ENCODE measurements around the gene RGS8. TPM values are rescaled to one million over a fixed set of nuclear protein-coding genes. Genes with fewer than 3 reads are reported as not detected.
A peak's percentile ranks its signal among the peaks of the same experiment; 100 is the strongest.

RGS8 gene
- total RNA-seq, 3 donors from 2014 or later: not detected

DNA sequence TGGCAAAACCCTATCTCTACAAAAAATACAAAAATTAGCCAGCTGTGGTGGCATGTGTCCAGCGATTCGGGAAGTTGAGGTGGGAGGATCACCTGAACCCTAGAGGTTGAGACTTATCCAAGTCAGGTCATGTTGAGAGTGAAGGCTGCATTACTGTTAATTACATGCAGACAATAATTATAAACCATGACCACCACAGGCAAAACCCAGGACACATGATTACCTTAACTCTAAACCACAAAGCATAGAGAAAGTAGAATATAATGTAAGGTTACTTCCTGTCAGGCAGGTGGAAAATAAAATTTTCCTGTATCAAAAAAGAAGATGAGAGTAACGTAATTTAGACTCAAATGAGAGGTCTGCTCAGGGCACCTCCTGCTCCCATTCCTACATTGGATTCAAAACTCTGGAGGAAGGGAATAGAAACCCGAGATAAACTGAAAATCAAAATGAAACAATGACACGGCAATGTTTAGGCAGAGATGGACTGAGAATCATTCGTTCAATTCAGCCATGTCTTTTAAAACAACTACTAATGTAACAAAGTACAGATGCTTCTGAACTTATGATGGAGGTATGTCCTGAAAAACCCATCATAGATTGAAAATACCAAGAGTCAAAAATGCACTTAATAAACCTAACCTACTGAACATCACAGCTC, 33.6 kb downstream of the RGS8 start:
- TF ChIP-seq POLR2AphosphoS5 (IDR thresholded peaks at IDR 0.05) (no peak), POLR2A (IDR thresholded peaks at IDR 0.05) (no peak)
- no peak overlapping the region for H3K27ac ChIP-seq
- DNase-seq (ENCODE audit: low spot score in 2 of 2): no peak
- H3K36me3 ChIP-seq: no peaks in the 10 kb centered on the region
- H3K4me3 ChIP-seq: no peak overlapping the region
- no peaks in the 10 kb centered on the region for H3K4me1 ChIP-seq
- intact Hi-C loops (cut with DNase I; ENCODE audit: low total_unique reads): no loop called here
- no peaks in the 10 kb centered on the region for H3K9me3 ChIP-seq
- no peaks in the 10 kb centered on the region for H3K27me3 ChIP-seq

DNA sequence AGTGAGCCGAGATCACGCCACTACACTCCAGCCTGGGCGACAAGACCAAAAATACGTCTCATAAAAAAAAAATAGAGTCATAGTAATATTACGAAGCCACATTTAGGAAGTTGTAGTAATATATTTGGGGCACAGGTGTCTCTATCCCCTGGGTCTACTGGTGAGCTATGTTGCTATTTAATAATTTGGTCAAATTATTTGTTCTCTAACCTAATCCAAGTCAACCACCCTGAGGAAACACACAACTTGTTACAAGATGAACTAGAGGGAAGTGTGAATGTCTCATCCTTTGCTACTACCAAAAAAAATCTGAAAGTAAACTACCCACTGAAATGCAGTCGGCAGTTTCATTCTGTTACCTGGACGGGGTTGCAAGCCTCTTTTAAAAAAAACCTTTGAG, 35.3 kb downstream of the RGS8 start:
- Histone ChIP-seq H3K9me3 (no peaks in the 10 kb centered on the region), H3K27ac (no peak overlapping the region), H3K36me3 (no peaks in the 10 kb centered on the region), H3K4me3 (no peak overlapping the region), H3K27me3 (no peaks in the 10 kb centered on the region), H3K4me1 (no peaks in the 10 kb centered on the region)
- TF ChIP-seq, protein P1, sequence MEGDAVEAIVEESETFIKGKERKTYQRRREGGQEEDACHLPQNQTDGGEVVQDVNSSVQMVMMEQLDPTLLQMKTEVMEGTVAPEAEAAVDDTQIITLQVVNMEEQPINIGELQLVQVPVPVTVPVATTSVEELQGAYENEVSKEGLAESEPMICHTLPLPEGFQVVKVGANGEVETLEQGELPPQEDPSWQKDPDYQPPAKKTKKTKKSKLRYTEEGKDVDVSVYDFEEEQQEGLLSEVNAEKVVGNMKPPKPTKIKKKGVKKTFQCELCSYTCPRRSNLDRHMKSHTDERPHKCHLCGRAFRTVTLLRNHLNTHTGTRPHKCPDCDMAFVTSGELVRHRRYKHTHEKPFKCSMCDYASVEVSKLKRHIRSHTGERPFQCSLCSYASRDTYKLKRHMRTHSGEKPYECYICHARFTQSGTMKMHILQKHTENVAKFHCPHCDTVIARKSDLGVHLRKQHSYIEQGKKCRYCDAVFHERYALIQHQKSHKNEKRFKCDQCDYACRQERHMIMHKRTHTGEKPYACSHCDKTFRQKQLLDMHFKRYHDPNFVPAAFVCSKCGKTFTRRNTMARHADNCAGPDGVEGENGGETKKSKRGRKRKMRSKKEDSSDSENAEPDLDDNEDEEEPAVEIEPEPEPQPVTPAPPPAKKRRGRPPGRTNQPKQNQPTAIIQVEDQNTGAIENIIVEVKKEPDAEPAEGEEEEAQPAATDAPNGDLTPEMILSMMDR (IDR thresholded peaks at IDR 0.05): no peak
- no peak for TF ChIP-seq POLR2A (IDR thresholded peaks at IDR 0.05)
- TF ChIP-seq POLR2AphosphoS5 (IDR thresholded peaks at IDR 0.05): no peak
- intact Hi-C loops (cut with DNase I; ENCODE audit: low total_unique reads): no loop called here
- no peak for DNase-seq (ENCODE audit: low spot score in 2 of 2)

DNA sequence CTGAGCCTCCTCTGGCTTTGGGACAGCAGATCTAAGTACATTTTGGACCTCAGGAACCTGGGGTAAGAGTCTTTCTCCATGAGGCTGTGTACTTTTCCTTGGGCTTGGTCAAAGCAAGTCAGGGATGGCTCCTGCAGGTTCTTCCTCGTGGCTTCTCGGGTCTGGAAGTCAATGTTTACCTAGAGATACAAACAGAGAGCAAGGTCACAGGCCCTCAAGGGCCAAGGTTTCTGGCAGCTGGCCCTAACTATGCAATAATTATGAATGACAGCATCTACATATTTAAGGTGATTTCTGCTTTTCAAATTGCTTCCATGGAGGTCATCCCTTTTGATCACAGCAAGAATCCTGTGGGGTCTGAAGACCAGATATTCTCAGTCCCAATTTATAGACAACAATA, 37.6 kb downstream of the RGS8 start:
- no peaks in the 10 kb centered on the region for H3K36me3 ChIP-seq
- no peaks in the 10 kb centered on the region for H3K9me3 ChIP-seq
- TF ChIP-seq, protein P1 (IDR thresholded peaks at IDR 0.05): no peak
- TF ChIP-seq POLR2AphosphoS5 (IDR thresholded peaks at IDR 0.05): no peak
- TF ChIP-seq POLR2A (IDR thresholded peaks at IDR 0.05): no peak
- H3K27me3 ChIP-seq: no peaks in the 10 kb centered on the region
- intact Hi-C loops (cut with DNase I; ENCODE audit: low total_unique reads): no loop called here
- no peaks in the 10 kb centered on the region for H3K4me1 ChIP-seq
- no peak overlapping the region for H3K4me3 ChIP-seq
- no peak overlapping the region for H3K27ac ChIP-seq
- peak; percentile 18 to 62 for DNase-seq (ENCODE audit: low spot score in 2 of 2)

DNA sequence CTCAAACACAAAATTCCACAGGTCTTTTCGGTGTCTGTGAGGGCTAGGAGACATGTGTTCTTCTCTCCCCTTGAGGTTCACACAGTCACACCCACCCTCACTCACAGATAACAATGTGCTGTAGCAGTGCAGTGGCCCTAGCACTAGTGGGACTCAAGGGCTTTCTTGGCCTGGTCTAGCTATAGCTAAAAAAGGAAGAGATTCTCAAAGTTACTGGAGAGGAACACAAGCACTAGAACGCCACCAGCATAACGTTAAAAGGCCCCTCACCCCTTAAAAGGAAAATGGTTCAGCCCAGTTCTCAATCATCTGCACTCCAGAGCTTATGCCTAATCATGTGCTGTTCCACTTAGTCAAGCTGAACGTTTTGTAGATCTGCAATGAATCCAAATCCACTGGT, 39.5 kb downstream of the RGS8 start:
- no peaks in the 10 kb centered on the region for H3K27me3 ChIP-seq
- no peaks in the 10 kb centered on the region for H3K36me3 ChIP-seq
- H3K4me3 ChIP-seq: no peak overlapping the region
- H3K27ac ChIP-seq: no peak overlapping the region
- no peaks in the 10 kb centered on the region for H3K4me1 ChIP-seq
- intact Hi-C loops (cut with DNase I; ENCODE audit: low total_unique reads): loop anchor here (5.0 kb wide), 1 partner anchor 247 kb away; no protein-coding TSS in a partner anchor
- H3K9me3 ChIP-seq: no peaks in the 10 kb centered on the region
- TF ChIP-seq, protein P1 (IDR thresholded peaks at IDR 0.05): no peak
- TF ChIP-seq POLR2A (IDR thresholded peaks at IDR 0.05): no peak
- TF ChIP-seq POLR2AphosphoS5 (IDR thresholded peaks at IDR 0.05): no peak
- no peak for DNase-seq (ENCODE audit: low spot score in 2 of 2)

DNA sequence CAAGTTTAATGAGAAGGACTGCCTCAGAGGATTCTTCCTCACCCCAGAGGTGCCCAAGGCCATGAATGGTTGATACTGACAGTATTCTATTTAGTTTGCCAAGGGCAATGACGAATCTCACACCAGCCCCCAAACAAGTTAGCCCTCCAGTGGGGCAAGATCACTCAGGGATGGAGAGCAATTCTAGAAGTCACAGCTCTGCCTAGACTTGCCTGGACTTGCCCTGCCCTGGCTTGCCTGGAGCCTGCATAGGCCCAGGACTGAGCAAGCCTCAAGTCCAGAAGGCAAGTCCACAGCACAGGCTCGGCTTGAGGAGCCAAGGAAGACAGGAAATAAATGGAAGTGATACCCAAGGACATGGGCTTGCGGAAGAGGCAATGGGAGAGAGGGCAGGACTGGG, 40.7 kb downstream of the RGS8 start:
- H3K4me1 ChIP-seq: no peaks in the 10 kb centered on the region
- H3K9me3 ChIP-seq: no peaks in the 10 kb centered on the region
- H3K27me3 ChIP-seq: no peaks in the 10 kb centered on the region
- no peaks in the 10 kb centered on the region for H3K36me3 ChIP-seq
- DNase-seq (ENCODE audit: low spot score in 2 of 2): no peak
- TF ChIP-seq, protein P1 (IDR thresholded peaks at IDR 0.05): no peak
- TF ChIP-seq POLR2AphosphoS5 (IDR thresholded peaks at IDR 0.05) (no peak), POLR2A (IDR thresholded peaks at IDR 0.05) (no peak)
- H3K27ac ChIP-seq: no peak overlapping the region
- intact Hi-C loops (cut with DNase I; ENCODE audit: low total_unique reads): loop anchor here (5.0 kb wide), 1 partner anchor 249 kb away; no protein-coding TSS in a partner anchor
- H3K4me3 ChIP-seq: no peak overlapping the region

Measured in breast epithelium (tissue), 4 donors.